Stimulated activated naive CD8-positive, alpha-beta T cell treated with anti-CD3 and anti-CD28 coated beads, Interleukin-15, Interleukin-2, amounts not matched to agents 100 ng/mL and 50 ng/mL, for 24 hours (primary cell): ENCODE measurements around the gene MRPL40.
"Not testable (repeated sequence)": the region's sequence is repeated elsewhere in the genome, so short reads cannot be mapped to it uniquely, and the experiment has no call there.

Experiments used
- H3K27ac Mint-ChIP-seq: one replicate; pipeline ENCODE4 v1.8.0; 2021; ENCODE audit warnings: mild to moderate bottlenecking, mixed read lengths
- H3K27me3 Mint-ChIP-seq: one replicate; pipeline ENCODE4 v1.8.0; 2021; ENCODE audit warnings: mixed read lengths
- H3K36me3 Mint-ChIP-seq: one replicate; pipeline ENCODE4 v1.8.0; 2021; ENCODE audit warnings: low read depth, mixed read lengths
- H3K4me1 Mint-ChIP-seq: one replicate; pipeline ENCODE4 v1.8.0; 2021; ENCODE audit warnings: low read depth, mixed read lengths
- H3K4me3 Mint-ChIP-seq: one replicate; pipeline ENCODE4 v1.8.0; 2021; ENCODE audit warnings: mild to moderate bottlenecking, mixed read lengths
- H3K9me3 Mint-ChIP-seq: one replicate; pipeline ENCODE4 v1.8.0; 2021; ENCODE audit warnings: mixed read lengths

MRPL40 gene

GRCh38 chr22:19419464-19420178 is 12.7 kb upstream of the MRPL40 start:
- H3K27me3 Mint-ChIP-seq, result no peaks in the 10 kb centered on the region
- peaks cover 58% of the 10 kb centered on the region for H3K4me1 Mint-ChIP-seq
- H3K9me3 Mint-ChIP-seq, result no peaks in the 10 kb centered on the region
- peaks cover 20% of the 10 kb centered on the region for H3K36me3 Mint-ChIP-seq
- H3K27ac Mint-ChIP-seq, result peak overlapping the region; percentile 22
- H3K4me3 Mint-ChIP-seq, result peak overlapping the region; percentile 14

- Mint-ChIP-seq H3K4me3 (no peak overlapping the region), H3K27me3 (no peaks in the 10 kb centered on the region), H3K27ac (peak overlapping the region; percentile 22), H3K36me3 (peaks cover 21% of the 10 kb centered on the region), H3K9me3 (no peaks in the 10 kb centered on the region), H3K4me1 (peaks cover 64% of the 10 kb centered on the region)
Observed at GRCh38 chr22:19420321-19420720, 12.0 kb upstream of the MRPL40 start.

GRCh38 chr22:19422440-19423301 is 9.7 kb upstream of the MRPL40 start:
- H3K4me3 Mint-ChIP-seq, result no peak overlapping the region
- H3K27ac Mint-ChIP-seq, result peak overlapping the region; percentile 47
- H3K4me1 Mint-ChIP-seq, result peaks cover 76% of the 10 kb centered on the region
- H3K36me3 Mint-ChIP-seq, result peaks cover 30% of the 10 kb centered on the region
- H3K27me3 Mint-ChIP-seq, result no peaks in the 10 kb centered on the region
- H3K9me3 Mint-ChIP-seq, result no peaks in the 10 kb centered on the region

GRCh38 chr22:19424186-19424500 is 8.2 kb upstream of the MRPL40 start:
- no peak overlapping the region for H3K27ac Mint-ChIP-seq
- no peaks in the 10 kb centered on the region for H3K27me3 Mint-ChIP-seq
- peaks cover 78% of the 10 kb centered on the region for H3K4me1 Mint-ChIP-seq
- no peaks in the 10 kb centered on the region for H3K9me3 Mint-ChIP-seq
- H3K4me3 Mint-ChIP-seq, result no peak overlapping the region
- peaks cover 32% of the 10 kb centered on the region for H3K36me3 Mint-ChIP-seq

GRCh38 chr22:19429950-19430889 is 2.1 kb upstream of the MRPL40 start:
- peak overlapping the region; percentile 86 for H3K4me3 Mint-ChIP-seq
- H3K9me3 Mint-ChIP-seq, result no peaks in the 10 kb centered on the region
- H3K27ac Mint-ChIP-seq, result peak overlapping the region; percentile 75
- no peaks in the 10 kb centered on the region for H3K27me3 Mint-ChIP-seq
- peaks cover 41% of the 10 kb centered on the region for H3K36me3 Mint-ChIP-seq
- peaks cover 61% of the 10 kb centered on the region for H3K4me1 Mint-ChIP-seq

GRCh38 chr22:19430890-19431541 is 1.3 kb upstream of the MRPL40 start:
- H3K9me3 Mint-ChIP-seq, result no peaks in the 10 kb centered on the region
- H3K4me3 Mint-ChIP-seq, result peak overlapping the region; percentile 86
- H3K36me3 Mint-ChIP-seq, result peaks cover 44% of the 10 kb centered on the region
- peak overlapping the region; percentile 75 for H3K27ac Mint-ChIP-seq
- no peaks in the 10 kb centered on the region for H3K27me3 Mint-ChIP-seq
- peaks cover 59% of the 10 kb centered on the region for H3K4me1 Mint-ChIP-seq

- H3K4me1 Mint-ChIP-seq, result peaks cover 52% of the 10 kb centered on the region
- H3K27ac Mint-ChIP-seq, result peak within 1 kb of the TSS; percentile 94
- H3K27me3 Mint-ChIP-seq, result no peaks in the 10 kb centered on the region
- H3K36me3 Mint-ChIP-seq, result peaks cover 40% of the 10 kb centered on the region
- H3K9me3 Mint-ChIP-seq, result no peaks in the 10 kb centered on the region
- peak within 1 kb of the TSS; percentile 86 for H3K4me3 Mint-ChIP-seq
Observed at GRCh38 chr22:19431649-19432132, 654 bp upstream of the MRPL40 start, which contains the start of gene HIRA. Gene HIRA, minus strand, starts transcription at chr22:19431733. Its CDS starts 257 bp downstream, at chr22:19431476.

GRCh38 chr22:19434401-19434800 is 2.1 kb downstream of the MRPL40 start:
- Mint-ChIP-seq H3K4me3 (peak overlapping the region; percentile 40), H3K9me3 (no peaks in the 10 kb centered on the region)

GRCh38 chr22:19434829-19435580 is 2.7 kb downstream of the MRPL40 start:
- H3K27ac Mint-ChIP-seq, result peak overlapping the region; percentile 41
- no peak overlapping the region for H3K4me3 Mint-ChIP-seq
- no peaks in the 10 kb centered on the region for H3K27me3 Mint-ChIP-seq
- H3K4me1 Mint-ChIP-seq, result peaks cover 31% of the 10 kb centered on the region
- no peaks in the 10 kb centered on the region for H3K9me3 Mint-ChIP-seq
- H3K36me3 Mint-ChIP-seq, result peaks cover 30% of the 10 kb centered on the region

More at GRCh38 chr22:19434401-19434800, 2.1 kb downstream of the MRPL40 start:
- no peaks in the 10 kb centered on the region for H3K27me3 Mint-ChIP-seq
- peaks cover 37% of the 10 kb centered on the region for H3K4me1 Mint-ChIP-seq
- H3K36me3 Mint-ChIP-seq, result peaks cover 34% of the 10 kb centered on the region
- peak overlapping the region; percentile 57 for H3K27ac Mint-ChIP-seq

- not testable (repeated sequence) for H3K27ac Mint-ChIP-seq, H3K9me3 Mint-ChIP-seq, H3K27me3 Mint-ChIP-seq, H3K4me3 Mint-ChIP-seq
- peaks cover 24% of the 10 kb centered on the region for H3K4me1 Mint-ChIP-seq
- H3K36me3 Mint-ChIP-seq, result peaks cover 41% of the 10 kb centered on the region
Observed at GRCh38 chr22:19436444-19437161, 4.3 kb downstream of the MRPL40 start.

GRCh38 chr22:19438298-19438697 is 6.0 kb downstream of the MRPL40 start:
- Mint-ChIP-seq H3K27ac (no peak overlapping the region), H3K4me1 (peaks cover 24% of the 10 kb centered on the region), H3K36me3 (peaks cover 54% of the 10 kb centered on the region), H3K4me3 (no peak overlapping the region), H3K9me3 (no peaks in the 10 kb centered on the region), H3K27me3 (no peaks in the 10 kb centered on the region)

- no peaks in the 10 kb centered on the region for H3K27me3 Mint-ChIP-seq
- peaks cover 49% of the 10 kb centered on the region for H3K36me3 Mint-ChIP-seq
- no peak overlapping the region for H3K4me3 Mint-ChIP-seq
- H3K27ac Mint-ChIP-seq, result no peak overlapping the region
- H3K4me1 Mint-ChIP-seq, result peaks cover 20% of the 10 kb centered on the region
- no peaks in the 10 kb centered on the region for H3K9me3 Mint-ChIP-seq
Observed at GRCh38 chr22:19440411-19441195, 8.3 kb downstream of the MRPL40 start.
